NCI-H446 treated with DMSO at 0.1 percent for 48 hours (cell line): ENCODE measurements around the gene PSG2.
"Not testable (repeated sequence)": the region's sequence is repeated elsewhere in the genome, so short reads cannot be mapped to it uniquely, and the experiment has no call there.

Experiments
- DNase-seq: peaks from one replicate; lab custom pipeline; 2025; lab: John Stamatoyannopoulos, UW

Gene PSG2

DNA sequence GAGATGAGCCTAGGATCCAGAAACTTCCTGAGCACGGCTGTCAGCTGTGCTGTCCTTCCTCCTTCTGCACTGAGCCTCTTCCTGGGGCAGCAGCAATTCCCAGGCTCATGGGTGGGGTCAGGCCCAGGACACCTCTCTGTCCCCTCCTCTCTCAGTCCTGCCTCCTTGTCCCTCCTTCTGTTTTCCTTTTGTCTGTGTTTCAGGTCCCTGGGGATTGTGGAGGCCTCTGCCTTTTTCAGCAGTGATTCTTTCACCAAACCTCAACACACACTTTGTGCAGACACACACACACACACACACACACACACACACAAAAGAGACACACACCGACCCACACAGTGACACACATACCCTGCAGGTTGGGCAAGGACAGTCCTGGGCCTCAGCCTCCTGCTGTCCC, at the start of gene PSG2:
Gene PSG2, minus strand, starts transcription at position 101 of the 400 bp plus-strand sequence. CDS start 132 bp downstream, outside the sequence.
- DNase-seq = not testable (repeated sequence)

DNA sequence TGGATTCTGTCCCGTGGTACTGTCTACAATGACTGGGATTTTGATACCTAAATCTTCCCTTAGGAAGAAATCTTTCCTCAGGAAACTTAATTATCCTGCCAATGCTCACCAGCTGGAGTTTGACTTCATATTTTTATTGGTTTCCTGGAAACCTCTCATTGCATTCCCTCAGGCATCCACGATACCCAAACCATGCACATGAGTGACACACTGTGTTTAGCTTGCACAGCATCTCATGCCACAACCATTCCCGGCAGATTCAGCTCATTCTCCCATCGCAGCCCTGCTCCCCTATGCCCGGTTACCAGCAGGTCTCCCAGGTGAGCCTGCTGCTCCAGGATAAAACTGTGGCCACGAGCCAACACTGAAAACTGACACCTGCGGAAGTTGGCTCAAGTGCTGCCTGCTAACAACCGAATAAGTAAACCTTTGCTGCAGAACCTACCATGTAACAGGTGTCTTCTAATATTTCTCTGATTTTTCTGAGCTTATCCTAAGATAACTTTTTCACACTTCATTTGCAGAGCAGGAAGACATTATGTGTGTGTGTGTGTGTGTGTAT, 48.9 kb upstream of the PSG2 start:
- DNase-seq = not testable (repeated sequence)

DNA sequence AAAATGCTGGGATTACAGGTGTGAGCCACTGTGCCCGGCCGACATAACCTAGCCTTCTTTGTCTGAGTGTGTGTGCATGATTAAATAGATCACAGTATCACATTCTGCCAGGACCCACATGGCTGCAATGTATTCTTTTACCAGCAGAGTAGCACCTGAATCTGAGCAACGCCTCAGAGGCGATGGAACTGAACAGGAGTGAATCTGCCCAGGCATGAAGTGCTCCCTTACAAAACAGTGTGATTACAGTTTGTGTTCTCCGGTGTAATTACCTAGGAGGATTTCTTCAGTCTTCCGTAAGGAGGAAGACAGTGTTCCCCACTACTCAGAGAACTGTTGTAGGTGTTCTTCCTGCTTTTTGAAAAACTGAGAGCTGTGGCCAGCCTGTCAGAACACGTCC, 46.7 kb upstream of the PSG2 start:
- DNase-seq = not testable (repeated sequence)

DNA sequence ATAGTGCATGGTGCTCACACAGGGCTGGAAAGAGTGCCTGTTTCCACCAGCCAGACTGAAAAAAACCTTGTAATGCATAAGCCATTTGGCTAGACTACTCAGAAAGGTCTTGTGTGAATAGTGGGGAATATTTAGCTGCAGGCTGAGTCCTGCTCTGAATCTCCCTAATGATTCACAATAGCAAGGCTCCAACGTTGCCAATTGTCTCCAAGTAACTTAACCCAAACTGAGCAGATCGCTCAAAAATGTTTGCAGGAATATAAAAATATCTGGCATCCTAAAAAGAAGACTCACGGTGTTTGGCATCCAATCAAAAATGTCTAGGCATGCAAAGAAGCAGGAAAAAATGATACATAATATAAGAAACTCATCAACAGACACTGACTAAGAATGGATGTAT, 44.8 kb upstream of the PSG2 start:
- not testable (repeated sequence) for DNase-seq

DNA sequence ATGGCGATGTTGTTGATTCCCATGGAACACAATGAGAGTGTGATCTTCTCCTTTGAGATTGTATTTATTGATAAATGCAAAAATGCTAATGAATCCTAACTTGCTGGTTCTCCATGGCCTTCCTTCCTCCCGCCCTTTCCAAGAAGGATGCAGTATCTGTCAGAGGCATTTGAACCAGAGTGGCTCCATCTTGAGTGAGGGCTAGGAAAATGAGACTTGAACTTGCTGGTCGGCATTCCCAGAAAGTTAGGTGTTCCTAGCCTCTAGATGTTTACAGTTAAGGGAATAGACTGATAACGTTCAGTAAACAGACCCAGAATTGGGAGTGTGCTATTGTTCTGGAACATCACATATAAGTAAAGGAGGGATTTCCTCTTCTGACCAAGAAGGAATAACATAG, 44.2 kb upstream of the PSG2 start:
- DNase-seq = no peak

DNA sequence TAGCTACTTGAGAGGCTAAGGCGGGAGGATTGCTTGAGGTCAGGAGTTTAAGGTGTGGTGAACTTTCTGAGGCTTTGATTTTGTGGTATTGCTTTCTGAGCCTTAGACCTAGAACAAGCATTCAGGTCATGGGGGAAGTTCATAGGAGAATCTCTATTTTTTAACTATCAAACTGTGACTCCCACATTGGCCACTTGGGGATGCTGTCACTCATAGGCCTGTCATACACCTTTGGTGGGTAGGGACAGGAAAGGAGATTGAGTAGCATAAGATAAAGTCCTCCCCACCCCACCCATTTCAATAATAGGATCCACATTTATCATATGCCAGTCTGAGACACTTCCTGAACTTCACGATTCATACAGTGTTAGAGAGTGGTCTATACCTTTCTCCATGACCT, 41.9 kb upstream of the PSG2 start:
- no peak for DNase-seq

DNA sequence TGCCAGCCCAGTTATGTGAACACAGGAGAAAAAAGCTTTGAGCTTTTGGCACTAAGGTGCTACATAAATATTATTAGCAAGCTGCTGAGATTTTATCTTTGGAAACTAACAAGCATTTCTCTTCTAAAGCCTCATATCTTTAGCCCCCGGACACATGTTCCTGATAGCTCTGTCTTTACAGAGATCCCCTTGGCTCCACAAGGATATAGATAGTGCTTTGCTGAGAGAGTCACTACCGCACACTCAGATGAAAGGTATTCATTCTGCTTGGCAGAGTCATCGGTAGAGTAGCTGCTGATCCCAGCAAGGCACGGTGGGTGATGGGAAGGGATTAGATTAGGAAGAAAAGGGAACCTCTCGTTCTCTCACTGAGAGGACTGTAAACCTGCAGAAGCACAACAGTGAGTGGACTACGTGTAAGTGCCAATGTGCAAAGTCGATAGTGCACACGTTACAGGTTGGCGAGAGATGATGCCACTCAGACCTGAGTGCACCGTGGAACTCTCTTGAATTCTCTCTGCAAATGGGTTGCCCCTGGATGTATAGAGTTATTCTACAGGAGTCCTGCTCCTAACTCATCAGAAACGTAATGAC, 38.0 kb upstream of the PSG2 start:
- not testable (repeated sequence) for DNase-seq

DNA sequence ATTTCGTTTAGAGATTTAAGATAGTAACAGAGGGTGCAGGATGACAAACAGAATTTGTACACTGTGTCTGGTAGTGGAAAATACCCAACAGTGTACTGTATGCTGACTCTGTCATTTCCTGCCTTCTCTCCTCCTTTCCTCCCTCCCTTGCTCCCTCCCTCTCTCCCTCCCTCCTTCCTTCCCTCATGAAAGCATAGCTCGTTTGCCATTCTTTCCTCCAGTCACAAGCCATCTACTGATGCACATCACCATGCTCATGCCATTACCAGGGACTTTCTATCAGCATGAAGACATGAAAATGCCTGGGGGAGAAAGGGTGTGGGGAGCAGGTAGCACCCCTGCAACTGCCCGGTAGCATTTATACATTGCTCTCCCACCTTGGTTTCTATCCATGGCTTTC, 37.0 kb upstream of the PSG2 start:
- not testable (repeated sequence) for DNase-seq

DNA sequence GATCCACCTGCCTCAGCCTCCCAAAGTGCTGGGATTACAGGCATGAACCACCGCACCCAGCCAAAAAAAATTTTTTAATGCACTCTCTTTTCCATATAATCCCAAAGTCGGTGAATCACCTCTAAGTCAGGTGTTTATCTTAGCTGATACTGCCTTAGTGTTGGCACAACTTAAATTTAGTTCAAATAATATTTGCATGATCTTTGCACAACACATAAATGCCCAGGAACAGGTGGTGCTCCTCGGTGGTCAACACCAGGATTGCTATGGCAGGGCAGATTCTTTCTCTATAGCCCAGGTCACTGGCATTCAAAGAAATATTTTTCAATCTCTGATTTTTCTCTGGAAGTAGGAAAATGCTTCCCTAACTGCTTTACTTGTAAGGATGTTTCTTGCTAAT, 33.9 kb upstream of the PSG2 start:
- not testable (repeated sequence) for DNase-seq

DNA sequence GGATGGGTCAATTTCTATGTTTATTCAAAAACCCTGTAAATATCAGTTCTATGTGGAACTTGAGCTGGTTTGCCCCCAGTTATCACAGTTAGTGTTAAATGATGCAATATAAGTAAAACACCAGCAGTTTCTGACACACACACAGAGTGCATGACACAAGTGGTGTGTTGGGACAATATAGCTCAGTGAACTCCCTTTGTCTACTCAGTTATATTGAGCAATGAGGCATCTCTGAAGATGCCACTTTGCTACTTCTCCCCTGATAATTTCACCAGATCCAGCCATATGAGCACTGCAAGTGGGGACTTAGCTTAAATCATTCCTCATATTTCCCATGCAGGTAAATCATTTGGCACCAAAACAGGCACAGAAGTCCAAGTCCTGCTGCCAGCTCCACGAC, 33.0 kb upstream of the PSG2 start:
- not testable (repeated sequence) for DNase-seq

DNA sequence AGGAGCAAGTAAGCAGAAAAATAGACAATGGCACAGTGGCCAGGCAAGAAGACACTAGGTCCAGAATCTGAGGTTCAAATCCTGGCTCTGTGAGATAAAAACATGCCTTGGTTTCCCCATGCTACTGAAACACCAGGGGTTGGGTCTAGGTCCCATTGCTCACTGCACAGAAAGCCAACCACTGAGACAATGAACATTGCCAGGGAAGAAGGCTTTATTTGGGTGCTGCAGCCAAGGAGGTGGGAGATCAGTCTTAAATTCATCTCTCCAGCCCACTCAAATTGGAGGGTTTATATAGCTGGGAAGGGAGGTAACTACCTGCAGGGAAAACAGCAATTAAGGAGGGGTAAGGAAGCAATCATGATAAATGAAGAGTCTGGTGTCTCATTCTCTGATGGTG, 32.6 kb upstream of the PSG2 start:
- DNase-seq = not testable (repeated sequence)

DNA sequence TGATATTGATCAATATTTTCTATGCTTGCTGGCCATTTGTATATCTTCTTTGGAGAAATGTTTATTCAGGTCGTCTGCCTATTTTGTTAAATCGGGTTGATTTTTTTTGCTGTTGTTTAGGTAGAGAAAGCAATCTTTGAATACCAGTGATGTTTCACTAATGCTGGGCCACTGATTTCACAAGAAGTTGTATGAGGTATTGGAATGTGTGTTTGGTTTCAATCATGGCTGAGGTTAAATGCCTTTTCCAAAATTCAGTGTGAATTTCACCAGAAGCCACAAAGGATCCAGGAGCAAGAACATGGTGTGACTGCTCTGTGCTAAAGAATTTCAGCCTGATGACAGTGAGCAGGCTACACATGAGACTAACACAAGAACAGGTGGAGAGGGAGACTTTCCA, 32.1 kb upstream of the PSG2 start:
- DNase-seq = not testable (repeated sequence)

DNA sequence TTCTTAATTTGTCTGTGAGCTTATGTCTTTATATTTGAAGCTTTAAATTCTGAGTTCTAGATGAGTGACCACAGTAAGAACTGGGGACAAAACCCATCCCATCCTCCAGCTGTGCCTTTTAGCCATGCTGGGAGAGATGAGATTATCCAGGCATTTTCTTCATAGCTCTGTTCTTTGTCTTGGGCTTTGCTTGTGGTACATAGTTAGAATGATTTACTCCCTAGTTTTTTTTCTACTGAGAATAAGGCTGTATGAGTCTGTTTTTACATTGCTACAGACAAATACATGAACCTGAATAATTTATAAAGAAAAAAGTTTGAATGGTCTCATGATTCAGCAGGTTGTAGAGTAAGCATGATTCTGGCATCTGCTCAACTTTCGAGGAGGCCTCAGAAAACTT, 24.9 kb upstream of the PSG2 start:
- not testable (repeated sequence) for DNase-seq

DNA sequence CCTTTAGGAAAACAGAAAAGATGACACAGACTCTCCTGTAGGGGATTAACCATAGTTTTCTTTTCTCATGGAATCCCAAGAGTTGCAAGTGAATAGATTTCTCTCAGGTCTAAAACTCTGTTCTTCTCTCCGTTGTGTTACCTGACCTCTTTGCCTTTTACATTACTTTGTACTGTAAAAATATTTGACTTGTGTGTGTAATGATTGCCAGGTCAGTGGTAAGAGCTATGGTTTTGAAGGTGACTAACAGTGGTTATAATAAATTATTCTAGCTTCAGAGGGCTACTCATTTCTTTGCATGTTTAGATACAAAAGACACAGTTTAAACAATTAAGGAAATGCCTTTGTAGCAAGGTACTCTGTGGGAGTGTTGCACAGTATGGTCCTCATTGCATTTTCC, 23.0 kb upstream of the PSG2 start:
- no peak for DNase-seq

DNA sequence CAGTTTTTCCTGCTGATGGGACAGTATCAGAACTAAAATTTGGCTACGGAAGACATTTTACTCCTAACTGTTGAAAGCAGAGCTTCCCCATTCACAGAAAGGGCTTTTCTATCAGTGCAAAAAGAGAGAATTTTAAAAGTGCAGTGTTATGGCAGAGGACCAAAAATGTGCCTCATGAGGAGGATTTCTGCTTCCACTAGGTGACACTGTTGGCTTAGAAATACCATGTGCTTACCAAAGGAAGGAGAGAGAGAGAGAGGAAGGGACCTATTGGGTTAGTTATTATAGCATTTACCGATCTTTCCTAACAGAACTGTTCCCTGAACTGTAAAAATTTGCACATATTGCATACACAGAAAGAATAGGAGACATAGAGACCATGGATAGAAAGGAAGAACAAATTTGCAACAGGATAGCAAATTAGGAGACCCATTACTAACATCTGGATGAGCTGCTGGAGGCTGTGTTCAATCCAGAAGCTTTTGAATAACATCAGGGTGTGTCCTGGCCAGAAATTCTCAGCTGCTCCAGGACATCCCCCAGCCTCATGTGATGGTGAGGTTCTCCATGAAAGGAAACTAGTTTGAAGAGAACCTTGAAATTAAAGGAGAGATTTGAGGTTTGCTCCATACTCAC, 21.8 kb upstream of the PSG2 start:
- DNase-seq = not testable (repeated sequence)

DNA sequence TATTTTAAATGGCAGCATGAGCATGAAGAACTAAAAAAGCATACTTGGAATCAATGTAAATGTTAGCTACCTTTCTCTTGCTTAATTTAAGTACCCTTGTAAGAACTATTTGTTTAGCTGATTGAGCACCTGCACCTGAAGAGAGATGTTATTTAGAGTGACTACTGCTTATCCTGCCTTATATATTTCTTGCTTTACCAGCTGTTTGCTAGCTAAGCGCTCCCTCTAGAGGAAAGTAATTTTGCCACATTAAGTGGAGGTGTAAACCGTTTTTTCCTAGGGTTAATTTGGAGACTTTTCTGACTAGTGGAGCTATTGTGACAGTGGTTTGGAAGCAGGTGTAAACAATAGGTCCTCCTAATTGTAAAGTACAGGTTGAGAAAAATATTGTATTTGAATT, 19.4 kb upstream of the PSG2 start:
- no peak for DNase-seq

DNA sequence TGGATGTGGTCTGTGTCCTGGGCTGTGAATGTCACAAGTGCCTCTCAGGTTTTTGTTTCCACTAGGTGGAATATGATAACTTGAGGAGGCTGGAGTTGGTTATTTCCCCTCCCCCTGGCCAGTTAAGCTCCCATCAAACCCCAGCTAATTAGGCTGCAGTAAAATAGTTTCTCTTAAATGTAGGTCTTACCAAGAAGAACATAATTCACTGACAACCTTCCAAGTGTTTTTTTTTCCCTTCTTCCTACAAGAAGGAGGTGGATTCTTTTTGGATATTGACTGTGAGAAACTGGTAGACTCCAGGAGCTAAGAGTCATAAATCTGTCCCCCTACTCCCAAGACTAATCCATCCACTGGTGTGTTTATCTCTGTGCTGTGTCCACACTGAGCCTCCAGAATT, 15.9 kb upstream of the PSG2 start:
- DNase-seq = not testable (repeated sequence)

DNA sequence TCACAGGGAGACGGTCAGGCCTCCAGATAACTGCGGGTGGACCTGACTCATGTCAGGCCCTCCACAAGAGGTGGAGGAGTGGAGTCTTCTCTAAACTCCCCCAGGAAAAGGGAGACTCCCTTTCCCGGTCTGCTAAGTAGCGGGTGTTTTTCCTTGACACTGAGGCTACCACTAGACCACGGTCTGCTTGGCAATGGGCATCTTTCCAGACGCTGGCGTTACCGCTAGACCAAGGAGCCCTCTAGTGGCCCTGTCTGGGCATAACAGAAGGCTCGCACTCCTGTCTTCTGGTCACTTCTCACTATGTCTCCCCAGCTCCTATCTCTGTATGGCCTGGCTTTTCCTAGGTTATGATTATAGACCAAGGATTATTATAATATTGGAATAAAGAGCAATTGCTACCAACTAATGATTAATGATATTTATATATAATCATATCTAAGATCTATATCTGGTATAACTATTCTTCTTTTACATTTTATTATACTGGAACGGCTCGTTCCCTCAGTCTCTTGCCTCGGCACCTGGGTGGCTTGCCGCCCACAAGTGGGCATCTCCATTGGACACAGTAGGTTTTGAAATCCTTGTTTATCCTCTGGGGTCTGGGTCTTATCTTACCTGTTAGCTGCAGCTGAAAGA, 5.3 kb upstream of the PSG2 start:
- DNase-seq = peak; percentile 27

DNA sequence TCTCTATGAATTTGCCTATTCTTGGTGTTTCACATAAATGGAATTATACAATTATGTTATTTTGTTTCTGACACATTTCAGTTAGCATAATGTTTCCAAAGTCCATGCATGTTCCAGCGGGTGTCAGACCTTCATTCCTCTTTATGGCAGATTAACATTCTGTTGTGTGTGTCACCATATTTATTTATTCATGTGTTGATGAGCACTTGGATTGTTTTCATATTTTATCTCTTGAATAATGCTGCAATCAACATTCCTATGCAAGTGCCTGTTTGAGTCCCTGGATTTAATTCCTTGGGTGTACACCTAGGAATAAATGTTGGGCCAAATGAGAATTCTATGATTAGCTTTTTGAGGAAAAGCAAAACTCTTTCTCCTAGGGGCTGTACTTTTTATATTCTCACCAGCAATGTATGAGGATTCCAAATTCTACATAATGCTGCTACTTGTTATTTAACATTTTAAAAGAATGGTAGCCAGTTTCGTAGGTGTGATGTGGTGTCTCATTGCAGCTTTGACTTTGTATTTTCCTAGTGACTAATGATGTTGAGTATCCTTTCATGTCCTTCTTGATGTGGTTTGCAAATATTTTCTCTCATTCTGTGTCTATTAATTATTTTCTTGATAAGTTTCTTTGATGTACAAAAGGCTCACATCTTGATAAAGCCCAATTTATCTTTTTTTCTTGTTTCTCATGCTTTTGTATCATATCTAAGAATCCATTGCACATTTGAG, 3.5 kb upstream of the PSG2 start:
- DNase-seq = not testable (repeated sequence)

DNA sequence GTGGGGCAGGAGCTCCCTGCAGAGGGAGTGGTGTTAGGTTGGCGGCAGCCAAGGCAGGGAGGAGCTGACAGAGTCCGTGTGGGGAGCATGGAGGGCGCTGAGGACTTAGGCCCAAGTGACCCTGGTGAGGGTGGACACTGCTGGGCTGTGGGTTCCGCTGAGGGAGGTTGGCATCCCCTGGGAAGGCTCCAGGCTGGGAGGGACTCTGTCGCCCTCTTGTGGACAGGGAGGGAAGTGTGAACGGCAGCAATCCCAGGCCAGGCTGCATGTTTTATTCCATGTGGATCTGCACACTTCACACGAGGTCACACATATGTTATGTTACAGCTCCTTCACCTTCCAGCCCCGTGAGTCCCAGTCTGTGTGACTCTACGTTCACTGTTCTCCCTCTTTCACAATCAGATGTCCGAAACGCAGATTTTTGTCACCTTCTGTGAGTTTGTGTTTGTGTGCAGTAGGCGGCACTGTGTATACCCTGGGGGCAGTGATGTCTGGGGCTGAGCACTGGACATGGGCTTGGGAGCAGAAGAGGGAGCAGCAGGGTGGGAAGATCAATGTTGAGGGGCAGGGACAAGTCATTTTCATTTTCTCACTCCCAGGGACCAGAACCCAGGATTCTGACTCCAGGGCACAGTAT, 1.8 kb upstream of the PSG2 start:
- DNase-seq = not testable (repeated sequence)

DNA sequence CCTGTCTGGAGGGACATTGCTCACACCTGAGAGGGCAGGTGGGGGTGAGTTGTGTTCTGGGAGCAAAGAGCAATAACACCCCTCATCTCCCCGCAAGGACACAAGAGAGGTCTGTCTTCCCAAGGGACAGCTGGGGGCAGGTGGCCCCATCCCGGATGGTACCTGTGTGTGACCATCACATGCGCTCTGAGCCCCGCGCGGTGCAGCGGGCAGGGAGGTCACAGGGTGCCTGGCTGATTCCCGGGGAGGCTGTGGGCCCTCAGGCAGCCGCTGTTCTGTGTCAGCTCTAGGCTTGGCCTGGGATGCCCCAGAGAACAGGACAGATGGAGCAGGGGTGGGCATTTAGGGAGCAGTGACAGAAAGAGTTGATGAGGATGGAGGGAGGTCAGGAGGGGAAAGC, 1.2 kb upstream of the PSG2 start:
- DNase-seq = not testable (repeated sequence)

DNA sequence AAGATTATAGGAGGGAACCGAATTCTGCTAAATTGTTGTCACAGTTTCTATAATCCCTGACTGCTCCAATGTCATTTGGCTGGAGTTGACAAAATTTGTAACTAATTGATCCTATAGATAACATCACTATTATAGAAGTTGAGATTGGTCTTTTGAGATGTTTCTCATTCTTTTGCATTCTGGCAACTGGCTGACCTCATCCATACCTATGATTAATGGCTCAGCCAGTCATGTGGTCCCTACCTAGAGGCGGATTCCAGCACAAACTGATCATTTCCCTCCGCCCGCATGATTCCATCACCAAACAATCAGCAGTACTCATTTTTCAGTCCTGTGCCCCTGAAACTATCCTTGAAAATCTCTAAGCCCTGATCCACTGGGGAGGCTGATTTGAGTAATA, 4.2 kb downstream of the PSG2 start:
- DNase-seq = no peak
